ENCODE measurements around the gene PHETA1.

The PHETA1 gene

DNA sequence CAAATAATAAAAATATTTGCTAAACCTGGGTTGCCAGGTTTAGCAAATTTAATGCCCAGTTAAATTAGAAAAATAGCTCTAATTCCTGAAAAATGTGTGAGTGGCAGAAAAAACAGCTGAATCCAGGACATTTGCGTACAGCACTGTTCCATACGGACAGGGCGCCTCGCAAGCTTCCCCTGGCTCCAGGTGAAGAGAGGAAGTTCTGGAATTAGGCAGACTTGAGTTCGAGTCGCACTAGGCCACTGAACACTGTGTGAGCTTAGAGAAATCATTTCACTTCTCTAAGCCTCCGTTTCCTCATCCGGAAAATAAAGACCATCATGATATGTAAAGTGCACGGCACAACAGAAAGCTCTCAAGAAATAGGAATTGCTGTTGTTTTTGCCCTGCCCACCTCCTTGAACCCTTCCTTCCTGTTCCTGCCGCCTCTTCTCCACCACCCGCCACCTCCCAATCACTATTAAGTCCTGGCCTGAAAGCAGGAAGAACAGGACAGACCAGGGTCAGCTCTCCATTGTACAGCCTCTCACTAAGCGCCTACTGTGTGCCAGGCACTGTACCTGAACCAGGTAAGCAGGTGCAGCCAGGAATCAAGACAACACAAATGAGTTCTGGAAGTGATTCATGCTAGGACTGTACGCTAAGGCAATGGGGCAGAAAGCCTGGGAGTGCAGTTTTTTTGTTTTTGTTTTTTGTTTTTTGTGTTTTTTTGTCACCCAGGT is 763 bp upstream of the PHETA1 start:
- no peak for DNase-seq (ENCODE audit: low read depth in 3 of 3)

DNA sequence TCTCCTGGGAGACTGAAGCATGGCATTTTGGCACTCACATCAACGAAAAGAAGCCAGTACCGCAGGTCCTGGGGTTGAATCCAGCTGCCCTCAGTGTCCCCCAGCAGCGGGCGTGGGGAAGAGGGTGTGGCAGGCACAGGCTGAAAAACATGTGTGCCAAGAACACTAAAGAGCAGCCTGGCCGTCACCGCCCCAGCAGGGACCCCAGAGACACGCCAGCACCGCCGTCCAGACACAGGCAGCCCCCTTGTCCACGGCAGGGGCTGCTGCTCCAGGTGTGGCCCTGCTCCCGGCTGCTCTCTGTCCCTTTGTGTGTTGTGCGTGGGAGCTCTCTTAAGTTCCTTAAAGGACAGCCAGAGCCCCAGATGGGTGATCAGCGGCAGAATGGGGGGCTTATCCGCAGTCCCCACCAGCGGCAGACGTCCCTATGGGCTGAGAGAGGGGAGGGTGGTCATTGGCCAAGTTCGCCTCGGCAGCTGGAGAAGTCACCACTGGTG is 556 bp downstream of the PHETA1 start:
- no peak for DNase-seq (ENCODE audit: low read depth in 3 of 3)

DNA sequence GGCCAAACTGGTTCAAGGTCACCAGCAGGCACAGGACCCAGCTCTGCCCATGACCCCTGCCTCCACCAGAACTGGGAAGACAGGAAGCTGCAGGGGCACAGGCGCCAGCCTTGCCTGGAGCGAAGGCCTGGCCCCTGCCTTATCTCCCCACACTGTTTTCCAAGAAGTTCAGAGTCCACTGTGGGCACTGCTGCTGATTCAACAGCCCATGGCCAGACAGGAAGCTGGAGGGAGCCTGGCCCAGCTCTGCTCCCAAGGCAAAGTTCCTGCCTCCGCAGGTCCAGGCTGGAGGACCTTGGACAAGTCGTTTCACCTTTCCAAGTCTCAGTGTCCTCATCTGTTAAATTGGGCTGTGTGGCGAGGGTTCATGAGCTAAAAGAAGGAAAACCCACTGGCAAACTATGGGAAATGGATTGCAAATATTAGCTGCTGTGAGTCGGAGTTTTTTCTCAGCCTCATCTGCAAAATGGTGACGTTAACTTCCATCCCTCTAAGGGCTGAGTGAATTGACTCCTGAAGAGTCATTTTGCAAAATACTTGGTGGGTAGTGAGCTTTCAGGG is 1.2 kb downstream of the PHETA1 start:
- no peak for DNase-seq (ENCODE audit: low read depth in 3 of 3)

DNA sequence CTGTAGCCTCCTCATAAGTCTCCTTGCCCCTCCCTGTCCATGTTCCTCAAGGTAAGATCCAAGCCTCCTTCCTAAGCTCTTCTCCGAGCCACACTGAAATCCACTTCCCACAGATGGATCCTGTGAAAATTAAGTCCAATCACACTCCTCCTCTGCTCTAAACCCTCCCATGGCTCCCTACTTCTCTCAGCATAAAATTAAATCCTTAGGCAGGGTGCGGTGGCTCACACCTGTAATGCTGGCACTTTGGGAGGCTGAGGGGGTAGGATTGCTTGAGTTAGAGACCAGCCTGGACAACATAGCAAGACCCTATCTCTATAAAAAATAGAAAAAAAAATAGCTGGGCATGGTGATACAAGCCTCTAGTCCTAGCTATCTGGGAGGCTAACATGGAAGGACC is 2.3 kb downstream of the PHETA1 start:
- DNase-seq (ENCODE audit: low read depth in 3 of 3), result no peak

DNA sequence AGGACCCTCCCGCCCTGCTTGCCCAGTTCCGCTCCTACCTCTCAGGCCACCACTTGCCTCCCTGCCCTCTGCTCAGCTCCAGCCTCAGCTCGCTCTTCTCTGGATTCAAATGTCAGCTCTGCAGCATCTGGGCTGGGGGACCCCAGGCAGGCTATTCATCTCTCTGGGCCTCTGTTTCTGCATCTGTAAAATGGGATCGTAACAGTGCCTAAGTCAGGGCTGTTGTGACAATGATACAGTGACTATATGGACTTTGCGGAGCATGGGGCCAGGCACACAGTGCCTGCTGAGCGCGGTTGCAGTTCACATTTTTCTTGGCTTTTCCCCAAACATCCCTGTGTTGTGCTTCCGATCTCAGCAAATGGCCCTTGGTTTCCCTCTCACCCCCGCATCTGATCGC is 2.8 kb downstream of the PHETA1 start:
- DNase-seq (ENCODE audit: low read depth in 3 of 3), result no peak

DNA sequence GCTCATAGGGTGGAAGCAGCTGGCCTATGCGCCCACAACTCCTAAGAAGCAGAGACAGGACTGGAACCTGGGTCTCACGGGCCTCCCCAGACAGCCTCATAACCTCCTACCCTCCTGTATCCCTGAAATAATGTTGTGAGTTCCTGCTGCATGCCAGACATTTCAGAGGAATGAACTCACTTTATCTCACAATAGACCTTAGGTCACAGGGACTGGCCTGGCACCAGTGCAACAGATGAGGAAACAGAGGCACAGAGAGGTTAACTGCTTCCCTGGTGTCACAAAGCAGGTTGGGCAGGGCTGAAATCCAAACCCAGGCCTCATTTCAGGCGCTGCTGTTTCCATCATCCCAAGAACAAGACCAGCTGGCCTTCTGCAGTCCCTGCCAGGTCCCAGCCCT is 5.3 kb downstream of the PHETA1 start:
- DNase-seq (ENCODE audit: low read depth in 3 of 3), result no peak

DNA sequence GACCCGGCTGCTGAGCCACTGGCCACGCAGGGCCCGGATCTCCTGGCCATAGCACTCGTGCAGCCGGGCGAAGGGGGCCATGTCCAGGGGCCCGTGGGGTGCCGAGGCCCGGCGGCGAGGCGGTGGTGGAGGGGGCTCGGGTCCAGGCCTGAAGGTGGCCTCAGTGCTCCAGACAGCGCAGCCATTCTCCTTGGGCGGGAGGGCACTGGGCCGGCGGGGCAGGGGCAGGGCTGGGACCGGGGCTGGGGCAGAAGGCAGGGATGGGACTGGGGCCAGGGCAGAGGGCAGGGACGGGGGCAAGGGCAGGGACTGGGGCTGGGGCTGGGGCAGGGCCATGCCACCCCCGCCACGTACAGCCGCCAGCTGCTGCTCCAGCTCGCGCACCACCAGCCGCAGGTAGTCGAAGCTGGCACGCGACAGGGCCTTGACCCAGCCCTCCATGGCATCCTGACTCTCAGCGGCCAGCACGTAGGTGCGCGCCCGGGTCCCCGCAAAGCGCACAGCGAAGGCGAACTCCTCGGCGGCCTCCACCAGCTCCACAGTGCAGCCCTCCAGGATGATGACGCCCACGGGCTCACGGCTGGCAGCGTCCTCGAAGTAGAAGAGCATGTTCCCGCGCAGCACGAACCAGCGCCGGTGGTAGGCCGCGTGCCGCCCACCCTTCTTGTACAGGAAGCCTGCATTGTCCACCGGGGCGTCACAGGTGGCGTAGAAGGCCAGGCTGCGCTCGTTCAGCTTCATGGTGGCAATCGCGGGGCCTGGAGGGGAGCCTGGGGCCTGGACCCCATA is 6.0 kb downstream of the PHETA1 start:
- no peak for DNase-seq (ENCODE audit: low read depth in 3 of 3)

DNA sequence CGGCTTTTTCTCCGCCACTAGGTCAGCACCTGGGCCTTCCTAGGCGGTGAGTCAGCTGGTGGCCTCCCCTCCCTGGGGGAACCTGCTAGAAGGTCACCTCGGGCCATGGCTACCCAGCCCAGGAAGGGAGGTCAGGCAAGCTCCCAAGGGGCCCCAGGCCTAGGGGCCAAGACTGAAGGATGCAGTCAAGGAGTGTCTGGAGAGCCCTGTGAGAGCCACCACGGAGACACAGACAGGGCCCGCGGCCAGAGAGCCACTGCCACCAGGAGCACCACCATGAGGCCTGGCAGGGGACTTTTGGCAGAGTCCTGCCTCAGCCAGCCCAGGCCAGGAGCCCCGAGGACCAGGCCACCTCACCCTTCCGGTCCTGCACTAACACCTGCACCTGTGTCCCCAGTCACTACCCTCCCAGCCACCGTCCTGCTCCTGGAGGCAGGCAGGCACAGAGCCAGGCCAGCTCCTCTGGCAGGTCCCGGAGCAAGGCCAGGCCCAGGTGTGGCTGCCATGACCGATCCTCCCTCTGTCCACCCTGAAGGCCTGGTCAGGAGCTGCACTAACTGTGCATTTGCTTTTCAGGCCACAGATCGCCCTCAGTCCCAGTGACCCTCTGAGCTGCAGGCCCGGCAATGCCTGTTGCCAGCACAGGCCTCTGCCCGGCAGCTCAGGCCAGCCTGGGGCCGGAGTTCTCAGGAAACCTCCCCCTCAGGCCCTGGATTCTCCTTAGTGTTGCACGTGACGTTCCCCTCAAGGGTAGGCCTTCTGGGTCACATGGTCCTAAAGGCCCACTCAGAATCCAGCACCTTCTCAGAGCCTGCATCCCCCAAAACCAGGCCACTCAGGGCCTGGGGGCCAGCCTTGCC is 6.9 kb downstream of the PHETA1 start:
- DNase-seq (ENCODE audit: low read depth in 3 of 3), result no peak

DNA sequence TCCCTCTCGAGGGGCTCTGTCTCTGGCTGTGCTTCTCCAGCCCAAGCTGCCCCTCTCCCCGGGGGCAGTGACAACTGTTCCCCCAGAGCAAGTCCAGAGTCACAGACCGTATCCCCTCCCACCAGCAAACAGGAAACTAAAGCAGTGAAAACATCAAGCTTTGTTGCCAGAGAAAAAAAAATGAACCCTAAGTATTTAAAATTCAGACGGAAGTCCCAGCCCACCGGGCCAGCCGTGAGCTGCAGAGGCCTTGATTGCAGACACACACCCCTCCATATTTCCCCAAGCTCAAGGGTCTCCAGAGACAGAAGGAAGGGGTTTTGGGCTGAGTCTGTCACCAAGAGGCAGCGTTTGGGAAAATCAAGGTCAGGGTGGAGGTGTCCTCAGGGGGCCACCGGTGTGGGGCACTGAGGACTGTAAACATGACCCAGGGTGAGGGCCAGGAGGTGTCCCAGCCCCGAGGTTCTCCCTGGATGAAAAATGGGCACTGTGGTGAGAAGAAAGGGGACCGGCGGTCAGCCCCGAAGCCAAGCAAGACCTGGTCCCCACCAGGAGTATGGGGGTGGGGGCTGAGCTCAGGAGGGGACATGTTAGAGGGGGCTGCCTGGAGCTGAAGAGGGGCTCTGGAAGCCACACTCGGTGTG is 7.7 kb downstream of the PHETA1 start:
- no peak for DNase-seq (ENCODE audit: low read depth in 3 of 3)

DNA sequence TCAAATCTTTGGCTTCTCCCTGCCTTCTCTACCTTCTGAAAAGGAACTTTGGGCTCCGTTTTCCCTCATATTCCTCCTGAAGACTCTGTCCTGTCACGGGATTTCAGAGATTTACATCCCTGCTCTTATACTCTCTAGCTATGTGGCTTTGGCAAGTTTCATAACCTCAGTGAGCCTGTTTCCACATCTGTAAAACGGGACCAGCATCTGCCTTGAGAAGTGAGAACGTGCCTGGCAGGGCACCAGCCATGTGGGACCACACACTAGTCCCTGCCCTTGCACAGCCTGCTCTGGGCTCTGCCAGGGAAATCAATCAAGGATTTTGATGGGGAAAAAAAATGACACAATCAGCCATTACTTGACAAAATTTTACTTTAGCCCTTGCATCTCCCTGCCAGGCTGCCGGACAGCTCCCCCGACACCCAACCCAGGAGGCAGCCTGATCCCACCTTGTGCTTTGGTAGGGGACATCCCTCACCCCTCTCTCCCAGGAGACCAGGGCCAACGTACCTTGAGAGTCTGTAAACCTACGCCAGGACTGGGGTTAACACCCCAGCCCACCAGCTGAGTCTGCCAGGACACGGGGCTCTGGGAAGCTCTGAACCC is 8.5 kb downstream of the PHETA1 start:
- no peak for DNase-seq (ENCODE audit: low read depth in 3 of 3)

DNA sequence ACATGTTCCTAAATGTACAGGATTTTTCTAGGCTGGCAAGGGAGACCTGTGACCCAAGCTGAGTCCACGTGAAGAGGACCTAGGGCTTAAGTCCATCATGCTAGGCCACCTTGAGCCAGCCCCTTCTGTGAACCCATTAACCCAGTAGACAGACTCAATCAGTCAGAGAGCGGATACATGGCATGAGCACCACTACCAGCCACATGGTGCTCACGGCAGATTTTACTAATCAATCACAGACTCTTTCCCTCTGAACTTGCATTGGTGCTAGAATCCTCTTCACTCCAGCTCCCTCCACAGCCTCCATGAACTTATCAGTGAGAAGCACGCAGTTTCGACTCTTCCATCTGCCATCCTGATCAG is 9.0 kb downstream of the PHETA1 start:
- no peak for DNase-seq (ENCODE audit: low read depth in 3 of 3)

DNA sequence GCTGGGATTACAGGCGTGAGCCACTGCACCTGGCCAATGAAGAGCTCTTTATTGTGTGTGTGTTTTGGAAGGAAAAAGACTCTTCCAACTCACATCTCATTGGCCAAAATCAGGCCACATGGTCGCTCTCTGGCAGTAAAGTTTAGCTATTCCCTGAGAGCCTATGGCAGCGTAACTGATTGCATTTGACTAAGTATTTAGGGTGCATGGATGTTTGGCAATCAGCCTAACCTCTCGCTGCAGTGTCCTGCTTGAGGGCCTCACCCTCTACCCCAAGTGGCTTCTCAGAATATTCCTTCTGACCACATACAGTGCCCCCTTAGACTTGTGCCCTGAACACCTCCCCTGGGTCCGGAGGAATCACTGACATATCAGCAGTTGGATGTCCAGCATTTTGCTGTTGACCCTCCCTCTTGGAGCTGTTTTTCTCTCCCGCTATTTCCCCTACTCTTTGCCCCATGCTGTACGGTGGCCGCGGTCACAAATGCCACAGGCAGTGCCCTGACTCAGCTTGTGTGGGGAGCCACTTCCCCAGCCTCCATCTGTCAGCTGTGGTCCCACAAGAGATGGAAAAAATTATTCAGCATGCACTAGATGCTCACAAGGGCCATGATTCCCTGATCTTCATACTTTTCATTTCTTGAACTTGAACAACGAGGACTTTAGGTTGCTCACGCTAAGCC is 9.5 kb downstream of the PHETA1 start:
- no peak for DNase-seq (ENCODE audit: low read depth in 3 of 3)

DNA sequence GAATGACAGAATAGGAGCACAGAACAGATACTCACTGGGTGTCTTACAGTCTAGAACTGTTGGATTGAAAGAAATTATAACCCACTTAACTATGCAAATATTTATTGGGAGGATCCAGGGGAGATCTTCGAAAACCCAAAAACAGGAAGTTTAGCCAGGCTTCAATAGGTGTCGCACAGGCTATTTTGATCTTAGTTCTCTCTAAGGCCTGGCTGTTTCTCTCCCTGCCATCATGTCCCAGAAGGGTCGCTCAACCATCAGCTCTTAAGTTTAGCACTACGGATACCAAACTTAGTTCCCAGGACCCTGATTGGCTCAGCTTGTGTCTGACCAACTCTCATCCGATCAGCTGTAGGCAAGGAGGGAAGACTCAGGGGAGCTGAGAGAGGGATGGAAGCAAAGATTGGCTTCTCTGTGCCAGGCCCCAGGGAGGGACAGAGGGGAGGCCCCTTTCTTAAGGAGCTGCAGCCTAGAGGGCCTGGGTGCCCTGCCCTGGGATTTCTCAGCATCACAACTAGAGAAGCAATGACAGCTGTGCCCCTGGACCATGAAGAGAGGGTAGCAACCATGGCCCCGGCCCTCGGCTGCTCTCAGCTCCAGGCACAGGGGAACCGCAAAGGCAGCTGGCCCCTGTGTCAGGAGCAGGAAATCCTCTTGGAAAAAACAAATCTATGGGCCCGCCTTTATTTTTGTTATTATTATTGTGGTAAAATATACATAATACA is 13.5 kb downstream of the PHETA1 start:
- DNase-seq (ENCODE audit: low read depth in 3 of 3), result no peak

DNA sequence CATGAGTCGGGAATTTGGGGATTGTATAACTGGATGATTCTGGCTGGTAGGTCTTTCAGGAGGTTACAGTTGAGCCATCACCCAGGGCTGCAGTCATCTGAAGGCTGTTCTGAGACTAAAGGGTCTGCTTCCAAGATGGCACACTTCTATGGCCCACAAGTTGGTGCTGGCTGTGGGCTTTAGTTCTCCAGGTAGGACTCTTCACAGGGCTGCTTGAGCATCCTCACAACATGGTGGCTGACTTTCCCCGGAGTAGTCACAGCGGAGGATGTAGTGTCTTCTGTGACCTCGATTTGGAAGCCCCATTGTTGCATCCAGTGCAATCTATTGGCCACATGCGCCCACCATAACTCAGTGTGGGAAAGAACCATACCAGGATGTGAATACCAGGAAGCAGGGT is 14.4 kb downstream of the PHETA1 start:
- DNase-seq (ENCODE audit: low read depth in 3 of 3), result no peak

DNA sequence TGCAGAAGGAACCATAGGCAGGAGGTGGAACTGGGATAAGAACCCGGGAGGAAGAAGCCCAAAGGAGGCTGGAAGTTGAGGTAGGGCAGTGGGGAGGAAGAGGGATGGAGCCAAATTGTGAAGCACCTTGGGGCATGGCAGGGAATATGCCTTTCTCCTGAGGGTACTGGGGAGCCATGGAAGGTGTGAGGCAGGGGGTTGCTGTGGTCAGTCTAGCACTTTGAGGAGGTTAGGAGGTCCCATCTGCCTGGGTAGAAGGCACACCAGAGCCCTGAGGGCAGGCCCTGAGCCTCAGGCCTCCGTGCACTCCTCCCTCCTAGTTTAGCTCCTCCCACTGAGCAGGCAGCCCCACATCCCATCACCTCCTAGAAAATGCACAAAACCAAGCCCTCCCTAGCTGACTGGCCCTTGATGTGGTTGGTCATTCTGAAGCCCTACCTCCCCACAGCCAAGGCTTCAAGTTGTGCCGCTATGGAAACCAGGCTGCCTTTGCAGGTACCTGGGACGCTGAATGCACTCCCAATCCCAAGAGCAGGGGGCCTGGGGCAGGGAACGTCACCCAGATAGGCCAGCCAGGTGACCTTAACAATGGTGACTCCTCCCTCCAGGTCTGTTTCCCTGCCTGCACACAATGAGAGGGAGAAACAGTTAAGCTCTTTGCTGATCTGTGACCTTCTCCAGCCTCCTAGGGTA is 15.1 kb downstream of the PHETA1 start:
- no peak for DNase-seq (ENCODE audit: low read depth in 3 of 3)

DNA sequence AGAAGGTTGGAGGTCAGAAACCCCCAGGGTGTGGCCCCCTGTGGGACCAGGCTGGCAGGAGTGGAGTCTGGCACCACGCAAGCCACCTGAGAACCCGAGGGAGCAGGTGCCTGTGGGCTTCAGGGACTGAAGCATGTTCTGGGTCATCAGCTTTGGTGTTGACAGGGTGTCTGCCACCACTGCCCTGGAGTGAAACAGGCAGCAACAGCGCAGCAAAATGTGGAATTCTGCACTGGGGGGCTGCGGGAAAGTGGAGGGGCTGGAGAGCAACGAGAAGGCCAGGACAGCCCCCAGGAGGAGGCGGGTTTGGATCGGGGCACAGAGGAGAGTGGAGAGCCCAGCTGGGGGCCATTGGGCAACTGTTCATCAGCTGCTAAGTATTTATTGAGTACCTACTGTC is 15.9 kb downstream of the PHETA1 start:
- DNase-seq (ENCODE audit: low read depth in 3 of 3), result no peak

DNA sequence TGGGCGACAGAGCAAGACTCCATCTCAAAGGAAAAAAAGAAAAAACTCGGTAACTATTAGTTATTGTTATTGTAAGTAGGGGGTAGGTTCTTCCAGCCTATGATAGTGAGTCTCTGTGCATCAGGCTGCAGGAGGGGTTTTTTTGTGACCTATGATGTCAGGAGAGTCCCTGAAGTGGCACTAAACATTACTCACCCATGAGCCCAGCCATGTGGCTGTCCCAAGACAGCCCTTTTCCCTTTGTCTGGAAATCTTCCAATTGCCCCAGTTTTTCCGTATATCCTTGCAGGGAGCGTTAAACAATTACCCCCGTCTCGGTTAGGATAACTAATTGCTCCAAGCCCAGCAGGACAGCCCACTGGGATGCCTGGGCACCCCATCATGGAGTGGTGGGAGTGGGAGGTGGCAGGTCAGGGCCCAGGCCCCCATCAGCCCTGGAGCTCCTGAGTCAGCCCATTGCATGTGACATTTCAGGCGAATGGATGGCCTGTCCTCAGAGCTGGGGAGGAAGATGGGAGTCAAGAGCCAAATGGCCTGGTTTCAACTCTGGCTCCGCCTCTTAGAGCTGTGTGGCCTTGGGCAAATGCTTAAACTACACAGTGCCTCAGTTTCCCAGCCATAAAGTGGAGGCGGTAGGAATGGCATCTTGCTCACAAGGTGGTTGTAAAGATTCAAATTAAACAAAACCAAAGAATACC is 16.4 kb downstream of the PHETA1 start:
- DNase-seq (ENCODE audit: low read depth in 3 of 3), result no peak

DNA sequence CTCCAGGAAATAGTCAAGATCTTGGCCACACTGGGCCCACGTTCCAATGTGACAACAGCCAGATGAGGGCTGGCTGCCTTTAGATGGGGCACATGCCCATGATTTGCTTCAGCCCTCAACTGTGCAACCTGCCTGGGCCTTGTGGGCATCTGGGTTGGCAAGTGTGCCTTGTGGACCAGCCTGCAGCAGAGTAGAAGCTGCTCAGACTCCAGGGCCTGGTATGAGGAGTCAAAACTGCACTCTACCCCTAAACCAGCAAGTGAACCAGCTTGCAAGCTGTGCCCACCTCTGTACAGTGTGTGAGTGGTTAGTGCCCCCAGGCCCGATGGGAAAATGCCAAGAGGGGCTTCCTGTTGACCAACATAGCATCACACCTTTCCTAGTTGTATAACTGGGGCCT is 17.9 kb downstream of the PHETA1 start:
- DNase-seq (ENCODE audit: low read depth in 3 of 3), result no peak
